PFSK-1 (cell line): ENCODE results near the gene MESD.

ENCODE experiments used
- FOXP2 ChIP-seq: optimal IDR thresholded peaks from 2 replicates; pipeline ENCODE3; 2011; ENCODE audit warnings: borderline replicate concordance, control low read depth, inconsistent platforms; ENCODE audit not compliant: insufficient read depth; ENCODE audit errors: extremely low read length, extremely low read depth
- POLR2AphosphoS5 ChIP-seq: IDR thresholded peaks from 2 replicates; pipeline ENCODE4 v1.6.1; 2012; ENCODE audit warnings: low read depth, mild to moderate bottlenecking, control low read depth, low read length, moderate library complexity
- REST ChIP-seq, 2 experiments: IDR thresholded peaks; 2 replicates each; pipeline versions ENCODE4 v1.6.1 to v1.8.0; 2011 to 2012; ENCODE audit warnings: low read depth in 2 of 2, low read length in 2 of 2, control low read depth in 1 of 2, inconsistent platforms in 1 of 2, mild to moderate bottlenecking in 1 of 2, moderate library complexity in 1 of 2; ENCODE audit not compliant: insufficient read depth in 1 of 2
- SIN3A ChIP-seq: IDR thresholded peaks from 2 replicates; pipeline ENCODE4 v1.6.1; 2012; ENCODE audit warnings: mild to moderate bottlenecking, low read length, moderate library complexity, borderline replicate concordance; ENCODE audit not compliant: insufficient read depth
- TAF1 ChIP-seq: IDR thresholded peaks from 2 replicates; pipeline ENCODE4 v1.6.1; 2012; ENCODE audit warnings: low read length, control low read depth, borderline replicate concordance; ENCODE audit not compliant: insufficient read depth

Gene MESD

GRCh38 chr15:80906159-80906766, 83.4 kb downstream of the MESD start:
- no peak for TF ChIP-seq REST (IDR thresholded peaks at IDR 0.05; ENCODE audit: insufficient read depth in 1 of 2, low read depth in 2 of 2, low read length in 2 of 2)
- no peak for TF ChIP-seq SIN3A
- no peak for TF ChIP-seq FOXP2
- TF ChIP-seq TAF1, result no peak
- TF ChIP-seq POLR2AphosphoS5, result no peak

- TF ChIP-seq POLR2AphosphoS5, result no peak
- TF ChIP-seq SIN3A, result no peak
- TF ChIP-seq REST (IDR thresholded peaks at IDR 0.05; ENCODE audit: insufficient read depth in 1 of 2, low read depth in 2 of 2, low read length in 2 of 2), result no peak
- TF ChIP-seq FOXP2, result peak; percentile 56
- no peak for TF ChIP-seq TAF1
These were observed 84.6 kb downstream of the MESD start for GRCh38 chr15:80904998-80905397.

DNA sequence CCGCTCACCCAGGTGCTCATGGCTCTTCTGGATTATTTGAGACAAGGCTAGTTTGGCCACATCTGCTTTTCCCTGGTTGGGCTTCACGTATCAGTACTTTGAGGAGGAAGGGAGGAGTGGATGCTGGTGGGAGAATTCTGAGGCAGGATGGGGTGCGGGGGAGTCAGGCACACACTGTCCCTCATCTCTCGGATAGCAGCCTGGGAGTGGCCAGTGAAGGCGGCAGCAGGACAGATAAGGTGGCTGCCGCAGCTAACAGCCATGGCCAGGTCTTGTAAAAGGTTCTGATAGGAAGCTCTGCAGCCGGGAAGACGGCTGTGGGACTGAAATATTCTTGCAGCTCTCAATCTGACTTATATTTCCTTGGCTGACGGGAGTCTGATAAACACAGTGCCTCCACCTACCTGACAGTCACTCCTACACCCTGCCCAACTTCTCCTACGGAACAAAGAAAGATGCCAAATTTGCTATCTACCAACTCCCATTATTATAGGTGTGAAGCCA, 87.3 kb downstream of the MESD start:
- TF ChIP-seq POLR2AphosphoS5, result no peak
- TF ChIP-seq REST (IDR thresholded peaks at IDR 0.05; ENCODE audit: insufficient read depth in 1 of 2, low read depth in 2 of 2, low read length in 2 of 2), result no peak
- TF ChIP-seq SIN3A, result no peak
- TF ChIP-seq TAF1, result no peak
- TF ChIP-seq FOXP2, result no peak

GRCh38 chr15:80898040-80898439, 91.6 kb downstream of the MESD start:
- TF ChIP-seq SIN3A (no peak), TAF1 (no peak), REST (IDR thresholded peaks at IDR 0.05; ENCODE audit: insufficient read depth in 1 of 2, low read depth in 2 of 2, low read length in 2 of 2) (no peak), FOXP2 (no peak), POLR2AphosphoS5 (no peak)
